ENCODE results near the gene MYBPC1.

The MYBPC1 gene

GRCh38 chr12:101691503-101692096, 96.8 kb downstream of the MYBPC1 start:
- no peak for TF ChIP-seq CTCF (IDR thresholded peaks at IDR 0.05; ENCODE audit: low read depth, low read length)
- H3K27me3 ChIP-seq = no peaks in the 10 kb centered on the region
- H3K4me1 ChIP-seq = no peaks in the 10 kb centered on the region
- H3K4me3 ChIP-seq (ENCODE audit: low read depth, low read length) = no peak overlapping the region
- no peaks in the 10 kb centered on the region for H3K36me3 ChIP-seq
- no peaks in the 10 kb centered on the region for H3K9me3 ChIP-seq
- DNase-seq = no peak

GRCh38 chr12:101694297-101694848, 99.6 kb downstream of the MYBPC1 start:
- Histone ChIP-seq H3K36me3 (peaks cover 5% of the 10 kb centered on the region; the same call in 1 of the 2 replicates), H3K27me3 (no peaks in the 10 kb centered on the region), H3K9me3 (no peaks in the 10 kb centered on the region), H3K4me3 (ENCODE audit: low read depth, low read length) (no peak overlapping the region), H3K4me1 (no peaks in the 10 kb centered on the region)
- TF ChIP-seq CTCF (IDR thresholded peaks at IDR 0.05; ENCODE audit: low read depth, low read length) = no peak
- no peak for DNase-seq

- Histone ChIP-seq H3K36me3 (peaks cover 5% of the 10 kb centered on the region; the same call in 1 of the 2 replicates), H3K4me1 (peaks cover 3% of the 10 kb centered on the region; the same call in 1 of the 2 replicates), H3K4me3 (ENCODE audit: low read depth, low read length) (no peak overlapping the region)
Observed at GRCh38 chr12:101694986-101695385, 100.2 kb downstream of the MYBPC1 start.

GRCh38 chr12:101695706-101696105, 100.9 kb downstream of the MYBPC1 start:
- DNase-seq = no peak
- Histone ChIP-seq H3K4me3 (ENCODE audit: low read depth, low read length) (no peak overlapping the region), H3K4me1 (peaks cover 3% of the 10 kb centered on the region; the same call in 1 of the 2 replicates), H3K36me3 (peaks cover 5% of the 10 kb centered on the region; the same call in 1 of the 2 replicates), H3K27me3 (no peaks in the 10 kb centered on the region), H3K9me3 (no peaks in the 10 kb centered on the region)
- TF ChIP-seq CTCF (IDR thresholded peaks at IDR 0.05; ENCODE audit: low read depth, low read length) = no peak

More at GRCh38 chr12:101694986-101695385, 100.2 kb downstream of the MYBPC1 start:
- Histone ChIP-seq H3K9me3 (no peaks in the 10 kb centered on the region), H3K27me3 (no peaks in the 10 kb centered on the region)
- DNase-seq = no peak
- no peak for TF ChIP-seq CTCF (IDR thresholded peaks at IDR 0.05; ENCODE audit: low read depth, low read length)

- Histone ChIP-seq H3K36me3 (peaks cover 5% of the 10 kb centered on the region; the same call in 1 of the 2 replicates), H3K9me3 (no peaks in the 10 kb centered on the region), H3K4me1 (peaks cover 3% of the 10 kb centered on the region; the same call in 1 of the 2 replicates), H3K27me3 (no peaks in the 10 kb centered on the region), H3K4me3 (ENCODE audit: low read depth, low read length) (peak overlapping the region; percentile 83)
- DNase-seq = peak; percentile 51
- no peak for TF ChIP-seq CTCF (IDR thresholded peaks at IDR 0.05; ENCODE audit: low read depth, low read length)
Observed at GRCh38 chr12:101696251-101697196, 101.8 kb downstream of the MYBPC1 start.
